H1 (cell line): ENCODE results near the gene SSTR4. TPM values are rescaled to one million over a fixed set of nuclear protein-coding genes. Genes with fewer than 3 reads are reported as not detected.

Experiments used
- POU5F1 ChIP-seq: IDR thresholded peaks from 2 replicates; pipeline ENCODE4 v1.6.1; 2011; ENCODE audit warnings: low read depth, mild to moderate bottlenecking, low read length, moderate library complexity
- polyA plus RNA-seq, 7 experiments: library from polyadenylated mRNA; depleted of rRNA in 3 of 7; stranded (reverse) in 5 of 7; unstranded in 2 of 7; fragments of >200 nt in 5 of 7; fragments of 200-250 nt in 2 of 7; gene quantifications; 1 replicate in 5 of 7; 2 replicates in 1 of 7; 4 replicates in 1 of 7; pipeline versions ENCODE4 v1.2.1 to v1.2.3, GENCODE V29; 2011 to 2013; ENCODE audit warnings: missing spikeins in 2 of 7, mixed read lengths in 2 of 7
- total RNA-seq: library from RNA; stranded (reverse); fragmentation: NEBNext Ultra II Directional; extraction: Animal tissue kit (Norgen Biotek cat#: 25700); gene quantifications from 2 replicates; pipeline ENCODE4 v1.2.1, GENCODE V29; 2021
- TF ChIP-seq, protein P1 (sequence below): IDR thresholded peaks from 2 replicates; pipeline ENCODE4 v1.6.1; 2011; ENCODE audit warnings: low read length, improper control_type of control experiment
- TF ChIP-seq, protein P2 (sequence below): IDR thresholded peaks from 2 replicates; pipeline ENCODE4 v1.6.1; 2011; ENCODE audit warnings: low read depth, mild to moderate bottlenecking, low read length; ENCODE audit not compliant: insufficient read depth

Gene SSTR4
- total and polyA plus RNA-seq, 2 of the 8 experiments (the other 6 are each of a cell fraction or from before 2014, with no cell fraction given), result 0.05 TPM; not detected in 1

DNA sequence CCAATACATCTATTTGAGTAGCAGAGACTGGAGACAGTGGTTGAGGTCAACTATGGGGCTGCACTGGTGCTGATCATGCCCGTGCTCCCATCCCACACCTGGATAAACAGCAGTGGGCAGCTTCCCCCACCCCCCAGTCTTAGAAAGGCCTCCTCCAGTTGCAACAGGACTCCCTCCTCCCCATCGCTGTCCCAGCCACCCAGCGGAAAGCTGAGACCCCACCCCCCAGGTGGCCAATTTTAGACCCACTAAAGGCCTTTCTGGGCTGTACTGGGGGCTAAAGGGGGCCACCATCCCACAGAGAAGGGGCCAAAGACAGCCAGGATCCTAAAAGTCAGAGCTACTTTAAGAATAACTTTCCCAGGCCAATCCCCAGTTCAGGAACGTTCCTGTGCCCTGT is 1.2 kb upstream of the SSTR4 start (continued):
- TF ChIP-seq, protein P1, sequence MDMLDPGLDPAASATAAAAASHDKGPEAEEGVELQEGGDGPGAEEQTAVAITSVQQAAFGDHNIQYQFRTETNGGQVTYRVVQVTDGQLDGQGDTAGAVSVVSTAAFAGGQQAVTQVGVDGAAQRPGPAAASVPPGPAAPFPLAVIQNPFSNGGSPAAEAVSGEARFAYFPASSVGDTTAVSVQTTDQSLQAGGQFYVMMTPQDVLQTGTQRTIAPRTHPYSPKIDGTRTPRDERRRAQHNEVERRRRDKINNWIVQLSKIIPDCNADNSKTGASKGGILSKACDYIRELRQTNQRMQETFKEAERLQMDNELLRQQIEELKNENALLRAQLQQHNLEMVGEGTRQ, result no peak
- no peak for TF ChIP-seq POU5F1
- TF ChIP-seq, protein P2, sequence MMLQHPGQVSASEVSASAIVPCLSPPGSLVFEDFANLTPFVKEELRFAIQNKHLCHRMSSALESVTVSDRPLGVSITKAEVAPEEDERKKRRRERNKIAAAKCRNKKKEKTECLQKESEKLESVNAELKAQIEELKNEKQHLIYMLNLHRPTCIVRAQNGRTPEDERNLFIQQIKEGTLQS, result no peak
